SIG-M5 treated with dmso at 0.1 percent for 504 hours (cell line): Measurements from ENCODE around the gene CLEC18B.
"Not testable (repeated sequence)": the region's sequence is repeated elsewhere in the genome, so short reads cannot be mapped to it uniquely, and the experiment has no call there.

Source experiments
- DNase-seq: peaks from one replicate; lab custom pipeline; 2025; ENCODE audit not compliant: unreplicated experiment; lab: John Stamatoyannopoulos, UW

The CLEC18B gene

DNA sequence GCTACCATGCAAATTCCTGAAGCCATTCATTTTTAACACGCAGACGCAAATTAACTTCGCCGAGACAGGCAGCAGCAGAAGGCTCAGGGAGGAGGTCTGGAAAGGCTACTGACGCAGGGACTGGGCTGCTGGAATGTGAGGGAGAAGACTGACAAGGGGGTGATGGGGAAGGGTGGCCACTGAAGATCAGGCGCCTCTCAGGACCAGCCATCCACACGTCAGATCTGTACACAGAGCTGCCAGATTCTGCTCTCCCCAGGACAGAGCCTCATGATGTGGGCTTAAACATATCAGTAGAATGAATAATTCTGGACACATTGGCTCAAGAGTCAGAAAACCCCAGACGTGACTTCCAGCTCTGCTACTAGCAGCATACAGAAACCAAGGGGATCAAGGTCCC is 25.6 kb upstream of the CLEC18B start:
- no peak for DNase-seq

DNA sequence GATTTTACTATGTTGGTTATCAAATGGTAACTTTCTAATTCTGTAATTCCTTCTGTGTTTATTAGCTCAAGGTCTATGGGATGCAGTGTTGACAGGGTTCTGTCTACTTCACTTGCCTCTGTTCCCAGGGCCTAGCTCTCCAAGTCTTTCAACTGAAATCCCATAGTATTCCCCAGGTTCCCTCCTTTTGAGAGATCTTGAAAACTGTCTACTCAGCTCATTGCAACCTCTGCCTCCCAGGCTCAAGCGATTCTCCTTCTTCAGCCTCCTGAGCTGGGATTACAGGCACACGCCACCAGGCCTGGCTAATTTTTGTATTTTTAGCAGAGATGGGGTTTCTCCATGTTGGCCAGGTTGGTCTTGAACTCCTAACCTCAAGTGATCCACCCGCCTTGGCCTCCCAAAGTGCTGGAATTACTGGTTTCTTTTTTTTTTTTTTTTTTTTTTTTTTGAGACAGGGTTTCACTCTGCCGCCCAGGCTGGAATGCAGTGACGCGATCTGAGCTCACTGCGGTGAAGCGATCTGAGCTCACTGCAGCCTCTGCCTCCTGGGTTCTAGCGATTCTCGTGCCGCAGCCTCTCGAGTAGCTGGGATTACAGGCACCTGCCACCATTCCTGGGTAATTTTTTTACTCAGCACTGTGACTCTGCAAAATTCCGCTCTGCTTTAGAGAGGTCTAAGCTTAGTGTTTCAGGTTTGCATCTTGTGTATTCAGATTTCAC is 22.5 kb upstream of the CLEC18B start:
- not testable (repeated sequence) for DNase-seq

DNA sequence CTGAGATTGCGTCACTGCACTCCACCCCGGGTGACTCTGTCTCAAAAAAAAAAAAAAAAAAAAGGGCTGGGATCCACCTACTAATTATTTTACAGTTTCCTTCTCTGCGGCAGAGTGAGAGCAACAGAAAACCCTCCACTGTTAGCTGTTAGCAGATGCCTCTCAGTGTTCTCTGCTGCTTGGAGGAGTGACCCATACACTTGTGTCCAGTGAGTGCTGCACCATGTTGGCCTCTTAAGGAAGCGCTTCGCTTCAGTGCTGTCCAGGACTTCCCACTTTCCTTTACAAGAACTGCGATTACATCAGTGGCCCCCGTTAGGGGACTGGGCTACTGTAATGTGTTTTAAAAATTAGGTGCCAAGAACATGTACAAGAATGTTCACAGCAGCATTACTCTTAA is 18.4 kb upstream of the CLEC18B start:
- no peak for DNase-seq

DNA sequence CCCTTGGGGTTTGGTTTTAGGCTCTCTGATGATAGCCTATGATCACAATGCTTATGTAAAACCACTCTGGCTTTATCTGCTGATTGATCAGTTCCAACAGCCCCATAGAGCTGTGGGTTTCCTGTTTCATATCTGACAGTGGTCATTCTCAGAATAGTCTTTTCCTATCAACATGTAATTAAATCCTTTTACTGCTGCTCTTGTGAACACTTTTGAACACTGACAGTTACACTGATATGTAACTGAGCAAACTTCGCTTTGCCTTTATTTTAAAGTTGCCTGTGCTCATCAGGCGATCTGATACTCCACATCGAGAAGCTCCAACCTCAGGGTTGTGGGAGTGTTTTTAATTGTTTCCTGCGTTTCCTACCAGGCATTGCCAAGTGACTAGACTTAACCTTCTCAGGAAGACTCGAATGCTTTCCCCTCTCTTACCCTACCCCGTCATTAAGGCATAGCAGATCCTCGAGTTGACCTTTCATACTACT is 17.3 kb upstream of the CLEC18B start:
- no peak for DNase-seq

DNA sequence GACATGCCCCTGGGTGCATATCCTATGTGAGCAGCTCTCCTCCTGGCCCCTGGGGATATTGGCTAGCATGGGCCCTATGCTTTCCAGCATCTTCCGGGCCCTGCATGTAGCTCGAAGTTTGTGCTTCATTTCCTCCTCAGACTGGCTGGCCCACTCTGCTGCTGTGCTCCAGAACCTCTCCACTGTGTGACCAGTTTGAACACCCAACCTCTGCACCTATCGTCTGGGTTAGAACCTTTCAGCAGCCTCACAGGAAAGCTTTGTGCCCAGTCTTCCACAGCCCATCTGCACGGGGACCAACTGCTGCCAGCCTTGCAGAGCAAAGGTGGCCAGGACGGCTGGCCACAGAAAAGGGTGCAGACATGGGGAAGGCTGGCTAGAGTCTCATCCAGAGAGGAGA is 10.2 kb upstream of the CLEC18B start:
- no peak for DNase-seq

DNA sequence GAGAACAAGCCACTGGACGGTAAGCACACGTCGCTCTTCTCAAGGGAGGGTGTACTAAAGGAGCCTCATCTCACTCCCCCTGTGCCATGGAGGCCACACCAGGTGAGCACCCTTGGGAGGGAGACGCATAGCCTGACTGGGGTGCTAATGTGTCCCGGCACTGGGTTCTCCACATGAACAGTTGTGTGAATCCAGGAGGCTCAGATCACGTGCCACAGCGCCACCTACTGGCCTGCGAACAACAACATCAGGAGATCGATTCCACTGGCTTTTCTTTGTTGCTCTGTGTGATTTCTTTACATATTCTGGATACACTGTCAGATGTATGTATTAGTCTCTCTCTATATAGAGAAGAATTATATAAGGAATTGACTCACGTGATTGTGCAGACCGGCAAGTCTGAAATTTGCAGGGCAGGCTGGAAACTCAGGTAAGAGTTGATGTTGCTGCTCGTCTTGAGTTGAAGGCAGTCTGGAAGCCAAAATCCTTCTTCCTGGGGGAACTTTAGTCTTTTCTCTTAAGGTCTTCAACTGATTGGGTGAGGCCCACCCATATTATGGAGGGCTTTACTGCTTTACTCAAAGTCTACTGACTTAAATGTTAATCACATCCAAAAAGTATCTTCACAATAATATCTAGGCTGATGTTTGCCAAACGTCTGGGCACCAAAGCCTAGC is 8.9 kb upstream of the CLEC18B start:
- peak; percentile 38 for DNase-seq

DNA sequence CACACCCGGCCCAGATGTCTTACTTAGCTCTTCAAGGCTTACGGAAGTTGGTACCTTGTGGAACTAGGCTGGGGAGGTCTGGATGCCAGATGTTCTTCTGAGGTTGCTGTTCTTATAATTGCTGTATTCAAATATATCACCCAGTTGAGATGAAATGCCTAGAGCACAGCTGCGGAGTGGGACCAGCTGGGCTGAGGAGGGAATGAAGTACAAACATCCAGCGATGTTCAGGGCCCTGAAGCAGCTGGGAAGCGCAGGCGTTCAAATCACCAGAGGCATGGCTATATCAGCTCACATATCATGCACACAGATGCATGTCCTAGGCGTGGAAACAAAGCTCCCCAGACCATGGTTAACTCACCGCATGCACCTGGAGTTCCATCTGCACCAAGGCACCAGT is 7.2 kb upstream of the CLEC18B start:
- not testable (repeated sequence) for DNase-seq

DNA sequence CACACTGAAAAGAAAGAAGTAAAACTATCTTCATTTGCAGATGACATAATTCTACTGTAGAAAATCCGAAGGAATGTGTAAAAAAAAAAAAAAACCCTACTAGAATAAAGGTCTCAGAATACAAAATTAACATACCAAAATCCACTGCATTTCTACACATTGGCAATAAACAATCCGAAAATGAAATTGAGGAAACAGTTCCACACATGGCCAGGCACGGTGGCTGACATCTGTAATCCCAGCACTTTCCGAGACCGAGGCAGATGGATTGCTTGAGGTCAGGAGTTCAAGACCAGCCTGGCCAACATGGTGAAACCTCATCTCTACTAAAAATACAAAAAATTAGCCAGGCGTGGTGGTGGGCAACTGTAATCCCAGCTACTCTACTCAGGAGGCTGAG is 4.5 kb upstream of the CLEC18B start:
- DNase-seq = not testable (repeated sequence)

DNA sequence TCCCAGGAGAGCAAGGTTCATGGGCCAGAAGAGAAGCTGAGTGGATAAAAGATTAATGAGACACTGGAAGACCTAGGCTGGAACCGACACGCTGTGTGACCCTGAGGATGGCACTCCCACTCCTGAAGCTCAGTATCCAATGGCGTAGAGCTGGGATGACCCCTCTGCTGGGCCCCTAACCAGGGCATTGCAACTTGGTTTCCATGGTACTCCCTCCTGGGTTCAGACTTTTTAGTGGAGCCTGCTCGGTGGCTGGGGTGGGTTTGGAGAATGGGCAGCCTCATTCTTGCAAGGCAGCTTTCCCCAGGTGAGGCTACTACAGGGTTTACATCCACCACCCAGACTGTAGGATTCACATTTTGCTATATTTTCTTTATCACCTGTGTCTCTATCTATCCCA is 2.4 kb upstream of the CLEC18B start:
- DNase-seq = not testable (repeated sequence)

DNA sequence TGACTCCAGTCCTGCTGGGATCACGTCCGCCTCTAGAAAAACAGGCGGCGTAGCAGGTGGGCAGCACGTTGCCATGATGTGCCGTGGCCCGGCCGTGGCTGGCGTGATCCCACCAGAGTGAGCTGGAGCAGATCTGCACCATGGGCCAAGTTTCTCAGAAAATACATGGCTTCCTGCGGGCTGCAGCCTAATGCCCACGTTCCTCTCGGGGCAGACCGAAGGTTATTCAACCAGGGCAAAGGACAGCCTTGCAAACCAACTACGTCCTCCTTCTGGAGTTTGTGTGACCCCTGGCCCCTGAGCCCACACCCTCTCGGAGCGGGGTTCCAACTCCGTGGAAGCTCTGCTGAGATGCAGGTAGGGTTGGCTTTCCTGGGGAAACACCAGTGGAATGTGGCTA is 808 bp upstream of the CLEC18B start:
- not testable (repeated sequence) for DNase-seq

DNA sequence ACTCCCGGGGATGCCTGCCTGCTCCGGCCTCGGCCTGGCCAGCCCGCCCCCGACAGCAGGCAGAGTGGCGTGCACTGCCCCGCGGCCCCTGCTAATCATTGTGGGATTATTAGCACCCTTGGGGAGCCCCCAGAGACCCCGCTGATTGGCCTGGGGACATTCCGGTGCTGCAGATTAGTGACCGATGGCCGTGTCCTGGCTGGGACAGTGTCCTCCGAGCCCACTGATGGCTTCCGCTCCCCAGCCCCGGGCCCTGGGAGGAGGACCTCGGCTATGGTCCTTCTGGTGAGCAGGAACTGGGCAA is 156 bp upstream of the CLEC18B start:
- not testable (repeated sequence) for DNase-seq

DNA sequence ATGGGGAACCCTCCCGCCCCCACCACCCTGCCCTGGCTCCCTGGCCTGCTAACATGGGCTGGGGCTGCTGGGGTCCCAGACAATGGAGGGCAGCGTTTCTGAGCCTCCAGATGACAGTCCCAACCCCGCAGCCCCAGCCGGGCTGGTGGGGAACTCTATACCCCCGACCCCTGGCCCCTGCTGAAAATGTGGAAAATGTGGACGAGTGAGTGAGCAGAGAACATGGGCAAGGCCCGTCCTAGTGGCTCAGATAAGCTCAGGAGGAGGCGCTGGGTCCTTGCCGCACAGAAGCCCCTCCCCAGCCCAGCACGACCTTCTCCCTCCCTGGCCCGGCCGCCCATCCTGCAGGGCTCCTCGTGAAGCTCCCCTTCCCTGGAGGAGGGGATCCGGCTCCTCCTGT is 1.5 kb downstream of the CLEC18B start:
- not testable (repeated sequence) for DNase-seq

DNA sequence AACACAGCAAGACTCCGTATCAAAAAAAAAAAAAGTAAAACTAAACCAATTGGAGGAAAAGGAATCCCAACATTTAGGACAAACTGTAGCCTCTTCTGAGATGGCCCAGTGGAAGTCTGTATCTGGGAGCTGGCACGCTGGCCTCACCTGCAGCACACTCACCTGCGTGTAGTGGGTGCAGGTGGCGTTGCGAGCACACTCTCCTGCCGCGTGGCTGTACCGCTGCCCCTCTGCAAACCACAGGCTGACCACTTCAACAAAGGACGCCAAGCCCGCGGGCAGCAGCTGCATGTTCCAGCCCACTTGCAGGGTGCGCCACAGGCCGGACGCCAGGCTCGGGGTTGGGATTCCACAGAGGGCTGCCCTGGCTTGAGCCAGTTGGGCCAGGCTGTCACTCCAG is 3.4 kb downstream of the CLEC18B start:
- not testable (repeated sequence) for DNase-seq

DNA sequence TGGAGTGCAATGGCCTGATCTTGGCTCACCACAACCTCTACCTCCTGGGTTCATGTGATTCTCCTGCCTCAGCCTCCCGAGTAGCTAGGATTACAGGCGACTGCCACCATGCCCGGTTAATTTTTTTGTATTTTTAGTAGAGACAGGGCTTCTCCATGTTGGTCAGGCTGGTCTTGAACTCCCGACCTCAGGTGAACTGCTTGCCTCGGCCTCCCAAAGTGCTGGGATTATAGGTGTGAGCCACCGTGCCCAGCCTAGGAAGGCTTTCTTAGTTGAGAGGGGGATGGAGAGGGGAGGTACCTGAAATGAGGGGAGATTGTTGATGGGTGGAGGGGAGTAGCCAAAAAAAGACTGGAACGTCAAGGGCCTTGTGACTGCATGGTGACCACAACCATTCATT is 7.4 kb downstream of the CLEC18B start:
- not testable (repeated sequence) for DNase-seq

DNA sequence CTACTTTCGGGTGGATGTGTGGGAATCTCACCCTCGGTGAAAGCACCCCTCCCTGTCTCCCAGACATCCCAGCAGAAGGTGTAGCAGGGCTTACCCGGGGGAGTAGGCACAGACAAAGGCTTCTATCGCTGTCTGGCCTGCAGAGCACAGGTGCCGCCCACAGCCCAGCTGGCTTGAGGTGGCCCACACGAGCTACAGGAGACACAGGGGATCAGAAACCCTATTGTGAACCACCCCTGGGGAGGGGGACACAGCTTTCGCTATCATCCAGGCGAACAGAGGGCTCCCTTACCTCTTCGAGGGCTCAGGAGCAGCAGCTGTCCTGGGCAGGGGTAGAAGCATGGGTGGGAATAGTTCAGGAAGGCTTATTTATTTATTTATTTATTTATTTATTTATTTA is 7.8 kb downstream of the CLEC18B start:
- DNase-seq = not testable (repeated sequence)

DNA sequence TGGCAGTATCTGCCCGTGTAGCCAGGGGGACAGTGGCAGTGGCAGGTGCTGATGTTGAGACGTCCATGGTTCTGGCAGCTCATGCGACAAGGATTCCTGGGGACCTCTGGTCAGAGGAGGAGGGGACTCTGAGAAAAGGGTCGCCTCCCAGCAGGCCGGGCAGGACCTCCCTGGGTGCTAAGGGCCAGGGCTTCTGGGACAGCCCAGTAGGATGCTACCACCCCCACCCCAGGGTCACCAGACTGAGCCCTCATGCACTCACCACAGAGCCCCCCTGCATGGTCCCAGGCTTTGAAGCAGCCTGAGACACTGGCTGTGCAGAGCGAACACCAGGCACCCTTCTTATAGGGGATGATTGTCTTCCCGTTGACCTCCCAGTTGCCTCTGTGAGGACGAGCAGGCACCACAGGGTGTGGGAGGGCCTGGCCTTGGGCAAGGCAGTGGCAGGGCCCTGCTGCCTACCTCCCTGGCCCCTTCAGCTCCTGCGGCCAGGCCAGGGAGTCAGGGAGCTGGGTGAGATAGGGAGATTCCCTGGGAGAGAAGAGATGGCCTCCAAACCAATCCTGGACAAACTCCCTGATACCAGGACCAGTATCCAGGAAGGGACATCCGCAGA is 8.4 kb downstream of the CLEC18B start:
- not testable (repeated sequence) for DNase-seq

DNA sequence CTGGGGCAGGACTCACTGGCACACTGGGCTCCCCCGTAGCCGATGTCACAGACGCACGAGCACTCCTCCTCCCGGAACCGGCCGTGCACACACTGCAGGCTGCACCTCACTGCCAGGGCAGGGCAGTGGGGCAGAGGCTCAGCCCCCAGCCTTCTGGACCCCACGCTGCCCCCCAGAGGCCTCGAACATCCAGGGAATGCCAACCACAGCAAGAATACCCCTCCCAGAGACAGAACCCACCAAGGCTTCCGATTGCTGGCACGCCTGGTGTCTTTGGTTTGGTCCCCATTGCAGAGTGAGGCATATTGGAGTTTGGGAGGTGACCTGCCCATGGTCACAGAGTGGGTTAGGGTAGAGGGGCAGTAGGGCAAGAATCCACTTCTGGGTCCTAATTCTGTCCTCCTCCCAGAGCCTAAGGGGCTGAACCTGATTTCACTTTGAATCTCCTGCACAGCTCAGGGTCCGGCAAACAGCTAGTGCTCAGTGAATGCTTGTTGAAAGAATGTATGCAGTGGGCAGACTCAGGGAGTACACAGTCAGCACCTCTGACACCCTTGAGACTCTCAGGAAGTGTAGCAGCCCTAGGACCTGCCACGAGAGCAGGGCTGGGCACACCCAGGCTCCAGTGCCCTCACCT is 9.0 kb downstream of the CLEC18B start:
- DNase-seq = not testable (repeated sequence)

DNA sequence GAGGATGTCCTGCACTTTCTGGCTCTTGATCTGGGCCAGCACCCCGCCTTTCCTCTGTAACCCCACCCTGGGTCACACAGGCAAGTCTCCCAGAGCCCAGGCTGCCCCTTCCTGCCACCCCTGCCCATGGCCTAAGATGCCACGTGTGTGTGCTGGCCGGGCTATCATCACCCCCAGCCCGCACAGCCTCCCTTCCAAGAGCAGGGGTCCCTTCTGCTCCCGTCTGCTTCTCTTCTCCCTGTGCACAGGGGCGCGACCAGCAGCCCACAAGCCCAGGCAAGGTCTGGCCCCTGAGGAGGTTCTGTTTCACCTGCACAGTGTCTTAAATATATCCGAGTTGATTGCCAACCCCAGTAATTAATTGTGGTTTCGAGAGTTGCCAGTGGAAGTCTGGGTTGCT is 10.3 kb downstream of the CLEC18B start:
- DNase-seq = not testable (repeated sequence)

DNA sequence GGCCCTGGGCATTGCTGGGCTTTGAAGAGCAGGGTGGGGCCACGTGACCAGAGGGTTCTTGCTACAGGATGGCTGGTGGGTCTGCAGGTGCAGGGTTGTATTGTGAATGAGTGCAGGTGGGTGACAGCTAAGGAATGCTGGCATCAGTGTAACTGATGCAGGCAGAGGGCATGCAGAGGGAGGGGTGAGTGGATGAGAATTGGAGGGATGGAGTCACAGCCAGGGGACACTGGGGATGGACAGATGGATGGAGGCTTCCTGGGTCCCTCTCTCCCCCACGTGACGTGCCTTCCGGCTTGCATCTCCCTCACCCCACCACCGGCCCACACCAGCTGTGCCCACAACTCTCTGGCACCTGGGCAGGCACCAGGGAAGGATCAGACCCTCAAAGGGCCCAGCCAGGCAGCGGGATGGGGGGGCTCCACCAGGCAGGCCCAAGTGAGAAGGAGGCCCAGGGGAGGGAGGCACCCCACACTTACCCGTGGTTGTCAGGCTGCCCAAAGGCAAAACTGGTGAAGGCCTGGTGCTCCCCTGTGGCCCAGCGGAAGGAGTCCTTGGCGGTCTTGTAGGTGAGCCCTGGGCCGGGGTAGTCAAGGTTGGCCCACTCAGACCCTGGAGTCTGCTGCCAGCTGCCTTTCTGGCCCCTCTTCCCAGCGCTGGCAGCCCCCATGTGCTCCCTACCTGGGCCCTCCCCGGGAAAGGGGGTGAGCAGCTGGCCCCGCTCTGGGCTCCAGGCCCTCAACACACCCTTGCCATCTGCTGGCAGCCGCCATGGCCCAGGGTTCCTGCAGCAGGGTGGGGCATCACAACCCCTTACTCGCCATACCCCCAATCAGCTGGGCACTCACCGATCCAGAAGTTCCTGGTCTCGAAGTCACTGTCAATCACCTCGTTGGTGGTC is 11.0 kb downstream of the CLEC18B start:
- not testable (repeated sequence) for DNase-seq

DNA sequence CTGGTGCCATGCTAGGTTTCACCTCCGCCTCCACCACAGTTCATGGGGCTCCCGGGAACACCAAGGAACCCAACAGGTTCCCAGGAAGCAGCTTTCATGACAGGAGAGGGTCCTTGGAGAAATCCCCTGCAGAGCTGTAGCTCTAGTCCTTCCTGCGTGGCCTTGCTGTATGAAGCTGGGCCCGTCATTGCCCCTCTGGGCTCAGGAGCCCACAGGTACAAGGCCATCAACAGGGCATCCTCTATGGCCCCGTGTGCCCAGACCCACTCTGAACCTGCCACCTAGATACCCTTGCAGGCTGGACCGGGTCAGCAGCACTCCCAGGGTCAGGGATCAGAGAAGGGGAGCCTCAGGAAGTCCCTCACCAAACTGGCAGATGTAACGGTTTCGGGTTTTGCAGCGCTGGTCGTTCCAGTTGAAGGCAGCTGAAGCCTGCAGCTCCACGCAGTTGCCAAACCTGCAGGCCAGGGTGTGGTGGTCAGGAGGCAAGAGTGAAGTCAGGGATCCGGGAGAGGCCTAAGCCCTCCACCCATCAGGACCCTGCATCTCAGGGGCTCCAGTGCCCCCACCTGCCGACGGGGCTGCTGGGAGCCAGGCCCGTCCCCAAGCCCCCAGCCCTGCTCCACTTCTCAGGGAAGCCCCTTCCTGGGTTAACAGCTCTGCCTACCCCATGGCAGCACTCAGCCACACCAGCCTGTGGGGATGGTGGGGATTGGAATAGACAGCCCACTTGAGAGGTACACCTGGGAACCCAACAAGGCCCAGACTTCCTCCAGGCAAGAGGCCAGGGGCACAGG is 11.9 kb downstream of the CLEC18B start:
- not testable (repeated sequence) for DNase-seq
